Psoas muscle (tissue), 8 donors: ENCODE measurements around the gene GTF2IRD1. TPM values are rescaled to one million over a fixed set of nuclear protein-coding genes. Genes with fewer than 3 reads are reported as not detected.

Experiments used
- ATAC-seq, 4 donors: fragments of 200-7000 bp; cut with Tn5 transposase; one replicate each; pipeline ENCODE4 v1.9.1; 2020; ENCODE audit warnings: moderate library complexity in 3 of 4, mild to moderate bottlenecking in 2 of 4
- DNase-seq, 2 donors: peaks; one replicate each; pipeline ENCODE4 v3.0.0-alpha.2; 2020
- H3K27ac ChIP-seq: fragments of 200-600 bp; one replicate; pipeline ENCODE4 v1.8.0; 2022
- H3K27me3 ChIP-seq, 3 donors: fragments of 200-600 bp in 1 of 3; one replicate each; pipeline versions ENCODE4 v1.6.1 to v1.8.0; 2013 to 2022; ENCODE audit warnings: low read length in 2 of 3, mild to moderate bottlenecking in 2 of 3, moderate library complexity in 1 of 3; ENCODE audit not compliant: insufficient read depth in 3 of 3
- H3K36me3 ChIP-seq, 2 donors: fragments of 200-600 bp in 1 of 2; one replicate each; pipeline versions ENCODE4 v1.6.1 to v1.8.0; 2013 to 2022; ENCODE audit warnings: low read depth in 1 of 2, mild to moderate bottlenecking in 1 of 2, moderate library complexity in 1 of 2; ENCODE audit not compliant: insufficient read depth in 1 of 2
- H3K4me1 ChIP-seq: fragments of 200-600 bp; one replicate; pipeline ENCODE4 v1.8.0; 2022
- H3K4me3 ChIP-seq: fragments of 200-600 bp; one replicate; pipeline ENCODE4 v1.8.0; 2022; ENCODE audit warnings: mild to moderate bottlenecking
- H3K9me3 ChIP-seq: fragments of 200-600 bp; one replicate; pipeline ENCODE4 v1.8.0; 2022
- CTCF ChIP-seq: fragments of 200-600 bp; IDR thresholded peaks from one replicate; pipeline ENCODE4 v1.8.0; 2022; ENCODE audit warnings: antibody characterized with exemption
- WGBS, 3 donors: extraction: QIAGEN DNeasy Blood & Tissue Kit; methylation state at CpG; one replicate each; pipeline versions ENCODE4 v1.1.6 to v1.1.7; 2013; 5-methylcytosine and 5-hydroxymethylcytosine counted together
- intact Hi-C, 2 donors: fragments of 100-400 bp; cut with DNase I; formaldehyde crosslinking; loops; one replicate each; pipeline versions ENCODE4 v1.11.0 to v1.14.2; 2022
- polyA plus RNA-seq, 3 donors: library from polyadenylated mRNA; stranded (reverse); fragments of 200-250 nt; gene quantifications; one replicate each; pipeline ENCODE4 v1.2.3, GENCODE V29; 2013
- total RNA-seq, 4 donors: library from RNA; stranded (reverse); fragmentation: NEBNext Ultra II Directional in 2 of 4; extraction: Animal tissue kit (Norgen Biotek cat#: 25700) in 2 of 4; gene quantifications; one replicate each; pipeline versions ENCODE4 v1.2.1 to v1.2.4, GENCODE V29; 2021 to 2023
- donor health status: healthy with polysubstance abuse.
- donor health status: DM: no; HTN: no; CAD: no; lungs with moderate emphysema.
- donor health status: Bipolar disorder and iron deficiency.
- donor health status: healthy.
- donor health status: DM: yes; HTN: yes; CAD: no.
- donor health status: DM: no; HTN: no; CAD: no.
- donor health status: DM: no; HTN: no; CAD: no.
- donor health status: DM: yes; HTN: yes; CAD: no.

GTF2IRD1 gene
- total and polyA plus RNA-seq, 7 donors: 40.5 to 149 (median 61.7) TPM

- Histone ChIP-seq H3K27me3 (no peaks in the 10 kb centered on the region), H3K27ac (no peak overlapping the region), H3K36me3 (peaks cover 0 to 3% of the 10 kb centered on the region in 2 donors), H3K9me3 (no peaks in the 10 kb centered on the region), H3K4me1 (peaks cover 18% of the 10 kb centered on the region), H3K4me3 (no peak overlapping the region)
- no peak for TF ChIP-seq CTCF
- DNase-seq: no peak
- intact Hi-C loops: no loop called here
- ATAC-seq: no peak
- WGBS, 3 donors: 88 to 96% (median 88%) methylated on average over 2 of the region's 2 CpGs
Measured at GRCh38 chr7:74582447-74583039, 128.8 kb downstream of the GTF2IRD1 start.

- Histone ChIP-seq H3K9me3 (no peaks in the 10 kb centered on the region), H3K27me3 (no peaks in the 10 kb centered on the region), H3K36me3 (peaks cover 0 to 3% of the 10 kb centered on the region in 2 donors), H3K4me3 (no peak overlapping the region), H3K4me1 (peaks cover 18% of the 10 kb centered on the region), H3K27ac (no peak overlapping the region)
- no peak for TF ChIP-seq CTCF
- DNase-seq (no peak), ATAC-seq (no peak)
- 83 to 92% (median 90%) methylated on average over 8 of the region's 8 CpGs for WGBS, 3 donors
- intact Hi-C loops: no loop called here
Measured at GRCh38 chr7:74583630-74584029, 129.9 kb downstream of the GTF2IRD1 start.

GRCh38 chr7:74584160-74584954 is 130.7 kb downstream of the GTF2IRD1 start:
- intact Hi-C loops: no loop called here
- WGBS, 3 donors: 96% methylated on average over 17 of the region's 17 CpGs
- no peak for ATAC-seq

GRCh38 chr7:74585844-74586243 is 132.1 kb downstream of the GTF2IRD1 start:
- no peak for ATAC-seq
- intact Hi-C loops: no loop called here
- H3K27ac ChIP-seq: no peak overlapping the region

More at GRCh38 chr7:74584160-74584954, 130.7 kb downstream of the GTF2IRD1 start:
- no peak for TF ChIP-seq CTCF
- no peak for DNase-seq
- Histone ChIP-seq H3K4me3 (no peak overlapping the region), H3K27ac (no peak overlapping the region), H3K36me3 (peaks cover 2 to 3% of the 10 kb centered on the region in 2 donors), H3K9me3 (no peaks in the 10 kb centered on the region), H3K27me3 (no peaks in the 10 kb centered on the region), H3K4me1 (peaks cover 18% of the 10 kb centered on the region)

More at GRCh38 chr7:74585844-74586243, 132.1 kb downstream of the GTF2IRD1 start:
- H3K36me3 ChIP-seq: peaks cover 3 to 17% of the 10 kb centered on the region in 2 donors
- H3K9me3 ChIP-seq: no peaks in the 10 kb centered on the region
- H3K27me3 ChIP-seq: no peaks in the 10 kb centered on the region
- TF ChIP-seq CTCF: no peak
- DNase-seq: no peak
- H3K4me3 ChIP-seq: no peak overlapping the region
- peaks cover 5% of the 10 kb centered on the region for H3K4me1 ChIP-seq
